ENCODE results near the gene ATCAY. TPM values are rescaled to one million over a fixed set of nuclear protein-coding genes. Genes with fewer than 3 reads are reported as not detected.

Gene ATCAY
- total and polyA plus RNA-seq, 2 of the 13 experiments (the other 11 are each of a cell fraction or from before 2014, with no cell fraction given) = not detected

- TF ChIP-seq ZNF318 (CRISPR knock-in tag; IDR thresholded peaks at IDR 0.05) (no peak), ZNF496 (CRISPR knock-in tag; IDR thresholded peaks at IDR 0.05; ENCODE audit: insufficient replicate concordance) (no peak), HOXD1 (CRISPR knock-in tag; IDR thresholded peaks at IDR 0.05) (no peak), SIX1 (CRISPR knock-in tag; IDR thresholded peaks at IDR 0.05; ENCODE audit: borderline replicate concordance) (no peak), ZMYM2 (CRISPR knock-in tag; IDR thresholded peaks at IDR 0.05) (no peak)
Observed at GRCh38 chr19:3844596-3844995, 35.9 kb upstream of the ATCAY start (continued).
